Esophagus squamous epithelium (tissue), 4 donors: Measurements from ENCODE around the gene GJA5.

ENCODE experiments used
- POLR2A ChIP-seq, 4 donors: fragments of 450-650 bp; IDR thresholded peaks; one replicate each; pipeline ENCODE4 v1.6.1; 2017; ENCODE audit warnings: antibody characterized with exemption in 4 of 4, mild to moderate bottlenecking in 4 of 4, moderate library complexity in 3 of 4
- TF ChIP-seq, protein P1 (sequence below), 6 experiments: fragments of 450-650 bp in 4 of 6; fragments of 200-600 bp in 2 of 6; sonication (generic) in 2 of 6; IDR thresholded peaks; one replicate each; pipeline ENCODE4 v1.5.1; 2016 to 2019; ENCODE audit warnings: antibody characterized with exemption in 6 of 6, mild to moderate bottlenecking in 4 of 6, moderate library complexity in 4 of 6

DNA sequence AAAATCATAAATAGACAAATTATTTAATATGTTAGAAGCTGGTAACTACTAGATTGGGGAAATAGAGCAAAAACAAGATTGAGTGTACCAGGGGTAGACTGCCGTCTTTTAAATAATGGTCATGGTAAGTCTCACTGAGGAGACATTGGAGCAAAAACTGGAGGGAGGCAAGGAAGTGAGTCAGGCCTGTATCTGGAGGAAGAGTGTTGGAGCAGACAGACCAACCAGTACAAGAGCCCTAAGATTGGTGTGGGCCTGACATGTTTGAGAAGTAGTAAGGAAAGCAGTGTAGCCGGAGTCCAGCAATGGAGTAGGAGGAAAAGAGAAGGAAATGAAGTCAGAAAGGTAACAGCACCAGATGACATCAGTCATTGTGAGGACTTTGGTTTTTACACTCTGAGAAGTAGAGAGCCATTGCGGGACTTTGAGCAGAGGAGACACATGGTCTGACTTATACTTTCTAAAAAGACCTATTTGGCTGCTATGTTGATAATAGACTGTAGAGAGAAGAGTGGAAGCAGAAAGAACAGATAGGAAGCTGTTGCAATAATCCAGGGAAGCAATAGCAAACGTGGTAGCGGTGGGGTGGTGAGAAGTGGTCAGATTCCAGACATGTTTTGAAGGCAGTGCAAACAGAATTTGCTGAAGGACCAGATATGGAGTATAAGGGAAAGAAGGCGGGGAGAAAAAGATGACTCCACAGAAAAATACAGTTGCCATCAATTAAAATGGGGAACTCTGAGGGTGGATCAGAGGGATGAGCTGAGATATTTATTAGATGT is 44.7 kb upstream of the GJA5 start:
- TF ChIP-seq, protein P1, sequence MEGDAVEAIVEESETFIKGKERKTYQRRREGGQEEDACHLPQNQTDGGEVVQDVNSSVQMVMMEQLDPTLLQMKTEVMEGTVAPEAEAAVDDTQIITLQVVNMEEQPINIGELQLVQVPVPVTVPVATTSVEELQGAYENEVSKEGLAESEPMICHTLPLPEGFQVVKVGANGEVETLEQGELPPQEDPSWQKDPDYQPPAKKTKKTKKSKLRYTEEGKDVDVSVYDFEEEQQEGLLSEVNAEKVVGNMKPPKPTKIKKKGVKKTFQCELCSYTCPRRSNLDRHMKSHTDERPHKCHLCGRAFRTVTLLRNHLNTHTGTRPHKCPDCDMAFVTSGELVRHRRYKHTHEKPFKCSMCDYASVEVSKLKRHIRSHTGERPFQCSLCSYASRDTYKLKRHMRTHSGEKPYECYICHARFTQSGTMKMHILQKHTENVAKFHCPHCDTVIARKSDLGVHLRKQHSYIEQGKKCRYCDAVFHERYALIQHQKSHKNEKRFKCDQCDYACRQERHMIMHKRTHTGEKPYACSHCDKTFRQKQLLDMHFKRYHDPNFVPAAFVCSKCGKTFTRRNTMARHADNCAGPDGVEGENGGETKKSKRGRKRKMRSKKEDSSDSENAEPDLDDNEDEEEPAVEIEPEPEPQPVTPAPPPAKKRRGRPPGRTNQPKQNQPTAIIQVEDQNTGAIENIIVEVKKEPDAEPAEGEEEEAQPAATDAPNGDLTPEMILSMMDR (IDR thresholded peaks at IDR 0.05): no peak
- no peak for TF ChIP-seq POLR2A (IDR thresholded peaks at IDR 0.05)
